Measurements from ENCODE around the gene VAMP2. TPM values are rescaled to one million over a fixed set of nuclear protein-coding genes. Genes with fewer than 3 reads are reported as not detected.

Gene VAMP2
- total and polyA plus RNA-seq, 7 experiments from 2014 or later = 75.0 to 256 (median 209) TPM

- no peaks in the 10 kb centered on the region for H3K9me3 ChIP-seq (ENCODE audit: control insufficient read depth in 2 of 3, low read length in 3 of 3)
- DNase-seq = peak in 1 of 9 donors; percentile 20
- H3K4me1 Mint-ChIP-seq = peaks cover 49 to 82% (median 73%) of the 10 kb centered on the region in 7 donors
- peak overlapping the region; percentile 95 for H3K4me3 ChIP-seq (ENCODE audit: low read length)
- H3K27me3 Mint-ChIP-seq = peaks cover 0 to 68% (median 35%) of the 10 kb centered on the region in 5 donors
- no peaks in the 10 kb centered on the region for H3K36me3 ChIP-seq (ENCODE audit: control insufficient read depth in 2 of 3, insufficient read depth in 3 of 3, low read length in 3 of 3)
- peaks cover 0 to 43% (median 0%) of the 10 kb centered on the region in 11 donors for H3K9me3 Mint-ChIP-seq
- H3K36me3 Mint-ChIP-seq = peaks cover 0 to 9% (median 0%) of the 10 kb centered on the region in 5 donors
- no peak overlapping the region for H3K27ac ChIP-seq (ENCODE audit: low read depth, low read length)
- H3K27ac Mint-ChIP-seq = peak overlapping the region in 5 of 9 donors; percentile 94 to 100 (median 99)
- peaks cover 58 to 60% of the 10 kb centered on the region in 2 donors for H3K4me1 ChIP-seq (ENCODE audit: control insufficient read depth in 2 of 2, insufficient read depth in 2 of 2, low read length in 2 of 2)
- no peak for ATAC-seq
- ChIA-PET CTCF (no interaction called here), POLR2A (interaction anchor here (0.7 to 3.9 kb wide), 3 partner anchors 36 to 103 kb away, joined by 3 to 28 read pairs (median 4); no protein-coding TSS in a partner anchor)
- peaks cover 0 to 6% of the 10 kb centered on the region in 2 donors for H3K27me3 ChIP-seq (ENCODE audit: control insufficient read depth in 2 of 2, insufficient read depth in 2 of 2, low read length in 2 of 2)
- intact Hi-C loops (cut with micrococcal nuclease) = no loop called here
- H3K4me3 Mint-ChIP-seq = peak overlapping the region; percentile 88 to 99 (median 93)
Observed at GRCh38 chr17:8121407-8121680, 41.4 kb downstream of the VAMP2 start.

DNA sequence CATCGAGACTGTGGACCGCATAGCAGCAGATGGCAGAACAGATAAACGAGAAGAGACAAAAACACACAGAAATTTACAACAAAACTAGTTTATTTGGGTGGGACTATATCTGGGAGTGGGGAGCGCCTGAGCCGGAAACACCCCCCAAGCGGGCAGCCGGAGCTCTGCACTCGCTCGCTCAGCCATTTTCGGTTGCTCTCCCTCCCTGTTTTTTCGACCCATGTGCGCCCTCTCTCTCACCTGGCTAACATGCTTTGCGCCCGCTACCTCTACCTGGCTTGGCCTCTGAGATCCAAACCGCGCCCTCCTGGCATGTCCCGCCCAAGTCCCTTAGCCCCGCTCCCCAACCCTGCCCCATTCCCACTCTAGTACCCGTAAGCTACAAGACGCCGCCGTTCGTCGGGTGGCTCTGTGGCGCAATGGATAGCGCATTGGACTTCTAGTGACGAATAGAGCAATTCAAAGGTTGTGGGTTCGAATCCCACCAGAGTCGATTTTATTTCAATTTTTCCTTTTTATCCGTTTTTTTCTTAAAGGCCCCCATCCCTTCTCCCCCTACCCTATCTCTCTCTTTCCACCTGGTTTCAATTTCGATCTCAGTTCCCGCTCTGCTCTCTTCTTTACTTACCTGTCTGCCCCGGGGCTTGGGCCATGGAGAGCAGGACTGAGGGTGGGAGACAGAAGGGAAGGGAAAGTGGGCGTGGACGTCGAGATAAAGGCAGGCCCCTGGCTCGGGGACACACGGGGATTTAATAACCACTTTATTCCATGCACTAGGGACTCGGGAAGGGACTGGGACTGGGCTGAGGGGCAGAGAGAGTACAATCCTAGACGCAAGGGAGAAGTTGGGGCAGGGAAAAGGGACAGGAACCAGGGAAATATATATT, 42.0 kb downstream of the VAMP2 start:
- H3K9me3 Mint-ChIP-seq = peaks cover 0 to 40% (median 0%) of the 10 kb centered on the region in 11 donors
- intact Hi-C loops (cut with micrococcal nuclease) = loop anchor here (1.0 kb wide), 4 partner anchors 18 to 180 kb away; no protein-coding TSS in a partner anchor
- ATAC-seq (peak; percentile 23), DNase-seq (peak in 3 of 9 donors; percentile 26 to 90 (median 74))
- H3K27me3 ChIP-seq (ENCODE audit: control insufficient read depth in 2 of 2, insufficient read depth in 2 of 2, low read length in 2 of 2) = peaks cover 0 to 6% of the 10 kb centered on the region in 2 donors
- peaks cover 2 to 74% (median 38%) of the 10 kb centered on the region in 5 donors for H3K27me3 Mint-ChIP-seq
- H3K4me3 Mint-ChIP-seq = peak overlapping the region; percentile 88 to 99 (median 93)
- H3K27ac ChIP-seq (ENCODE audit: low read depth, low read length) = no peak overlapping the region
- peaks cover 0 to 9% (median 0%) of the 10 kb centered on the region in 5 donors for H3K36me3 Mint-ChIP-seq
- H3K27ac Mint-ChIP-seq = peak overlapping the region; percentile 94 to 100 (median 99)
- POLR2A ChIA-PET = interaction anchor here (0.6 to 4.8 kb wide), 21 partner anchors 10 to 315 kb away, joined by 3 to 55 read pairs (median 11); partner anchors contain the start of genes BORCS6, CTC1, NDEL1 and SLC25A35
- peak overlapping the region; percentile 95 for H3K4me3 ChIP-seq (ENCODE audit: low read length)
- H3K4me1 Mint-ChIP-seq = peaks cover 43 to 77% (median 69%) of the 10 kb centered on the region in 7 donors
- H3K4me1 ChIP-seq (ENCODE audit: control insufficient read depth in 2 of 2, insufficient read depth in 2 of 2, low read length in 2 of 2) = peaks cover 58 to 60% of the 10 kb centered on the region in 2 donors
- H3K36me3 ChIP-seq (ENCODE audit: control insufficient read depth in 2 of 3, insufficient read depth in 3 of 3, low read length in 3 of 3) = no peaks in the 10 kb centered on the region
- CTCF ChIA-PET = interaction anchor here (0.7 to 13.2 kb wide), 12 partner anchors 12 to 180 kb away, joined by 3 to 248 read pairs (median 17); partner anchors contain the start of genes ALOX12B, BORCS6 and SLC25A35
- H3K9me3 ChIP-seq (ENCODE audit: control insufficient read depth in 2 of 3, low read length in 3 of 3) = no peaks in the 10 kb centered on the region

DNA sequence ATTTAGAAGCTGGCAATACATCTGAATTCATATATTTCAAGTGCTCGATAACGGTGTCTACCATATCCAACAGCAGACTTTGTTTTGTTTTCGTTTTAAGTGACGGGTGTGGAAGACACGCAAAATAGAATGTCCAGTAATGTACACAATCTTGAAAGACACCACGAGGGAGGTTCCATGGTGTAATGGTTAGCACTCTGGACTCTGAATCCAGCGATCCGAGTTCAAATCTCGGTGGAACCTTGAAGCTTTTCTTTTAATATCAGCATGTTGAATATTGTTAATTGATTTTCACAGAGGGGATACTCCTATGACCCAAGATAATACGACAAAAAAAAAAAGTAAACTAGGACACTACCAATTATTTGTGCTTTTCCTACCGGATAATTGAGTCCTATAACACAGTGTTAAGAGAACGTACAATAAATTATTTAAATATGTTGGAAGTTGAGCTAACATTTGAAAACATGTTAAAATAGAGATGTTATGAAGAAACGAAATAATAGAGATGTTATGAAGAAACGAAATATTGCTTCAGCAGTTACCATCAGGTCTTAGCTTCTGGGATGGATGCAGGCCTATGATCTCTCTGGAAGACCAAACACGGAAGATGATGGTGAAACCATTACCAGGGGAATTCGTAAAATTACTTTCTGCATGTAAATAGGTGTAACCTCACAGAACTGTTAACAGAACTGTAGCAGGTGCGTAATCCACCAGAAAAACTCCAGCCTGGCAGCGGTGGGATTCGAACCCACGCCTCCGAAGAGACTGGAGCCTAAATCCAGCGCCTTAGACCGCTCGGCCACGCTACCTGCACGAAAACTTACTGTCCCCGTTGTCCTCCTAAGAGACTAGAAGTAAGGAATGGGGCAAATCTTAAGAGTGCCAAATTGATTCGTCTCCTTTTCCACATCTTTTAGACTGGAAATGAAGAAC, 42.9 kb downstream of the VAMP2 start:
- no peaks in the 10 kb centered on the region for H3K36me3 ChIP-seq (ENCODE audit: control insufficient read depth in 2 of 3, insufficient read depth in 3 of 3, low read length in 3 of 3)
- POLR2A ChIA-PET = interaction anchor here (0.6 to 4.8 kb wide), 34 partner anchors 10 to 828 kb away, joined by 3 to 55 read pairs (median 6); partner anchors contain the start of genes BORCS6, CTC1, NAA38 and NDEL1
- Mint-ChIP-seq H3K27me3 (peaks cover 4 to 77% (median 45%) of the 10 kb centered on the region in 5 donors), H3K4me3 (peak overlapping the region; percentile 88 to 99 (median 93)), H3K9me3 (peaks cover 0 to 31% (median 0%) of the 10 kb centered on the region in 11 donors), H3K4me1 (peaks cover 35 to 68% (median 62%) of the 10 kb centered on the region in 7 donors), H3K27ac (peak overlapping the region; percentile 94 to 100 (median 99)), H3K36me3 (peaks cover 0 to 9% (median 0%) of the 10 kb centered on the region in 5 donors)
- DNase-seq = peak in 8 of 9 donors; percentile 89 to 94 (median 92)
- H3K27me3 ChIP-seq (ENCODE audit: control insufficient read depth in 2 of 2, insufficient read depth in 2 of 2, low read length in 2 of 2) = peaks cover 0 to 9% of the 10 kb centered on the region in 2 donors
- peak overlapping the region; percentile 64 for H3K27ac ChIP-seq (ENCODE audit: low read depth, low read length)
- peak overlapping the region; percentile 95 for H3K4me3 ChIP-seq (ENCODE audit: low read length)
- ATAC-seq = peak; percentile 71
- no peaks in the 10 kb centered on the region for H3K9me3 ChIP-seq (ENCODE audit: control insufficient read depth in 2 of 3, low read length in 3 of 3)
- intact Hi-C loops (cut with micrococcal nuclease) = loop anchor here (1.0 to 2.0 kb wide), 17 partner anchors 18 to 433 kb away; partner anchors contain the start of genes SLC25A35 (in 2 of the 2), KDM6B (in 1 of the 2), RPL26 (in 1 of the 2) and TP53 (in 1 of the 2)
- CTCF ChIA-PET = interaction anchor here (0.7 to 13.2 kb wide), 25 partner anchors 7 to 181 kb away, joined by 3 to 248 read pairs (median 6); partner anchors contain the start of genes ALOX12B, BORCS6 and SLC25A35
- peaks cover 52 to 54% of the 10 kb centered on the region in 2 donors for H3K4me1 ChIP-seq (ENCODE audit: control insufficient read depth in 2 of 2, insufficient read depth in 2 of 2, low read length in 2 of 2)

DNA sequence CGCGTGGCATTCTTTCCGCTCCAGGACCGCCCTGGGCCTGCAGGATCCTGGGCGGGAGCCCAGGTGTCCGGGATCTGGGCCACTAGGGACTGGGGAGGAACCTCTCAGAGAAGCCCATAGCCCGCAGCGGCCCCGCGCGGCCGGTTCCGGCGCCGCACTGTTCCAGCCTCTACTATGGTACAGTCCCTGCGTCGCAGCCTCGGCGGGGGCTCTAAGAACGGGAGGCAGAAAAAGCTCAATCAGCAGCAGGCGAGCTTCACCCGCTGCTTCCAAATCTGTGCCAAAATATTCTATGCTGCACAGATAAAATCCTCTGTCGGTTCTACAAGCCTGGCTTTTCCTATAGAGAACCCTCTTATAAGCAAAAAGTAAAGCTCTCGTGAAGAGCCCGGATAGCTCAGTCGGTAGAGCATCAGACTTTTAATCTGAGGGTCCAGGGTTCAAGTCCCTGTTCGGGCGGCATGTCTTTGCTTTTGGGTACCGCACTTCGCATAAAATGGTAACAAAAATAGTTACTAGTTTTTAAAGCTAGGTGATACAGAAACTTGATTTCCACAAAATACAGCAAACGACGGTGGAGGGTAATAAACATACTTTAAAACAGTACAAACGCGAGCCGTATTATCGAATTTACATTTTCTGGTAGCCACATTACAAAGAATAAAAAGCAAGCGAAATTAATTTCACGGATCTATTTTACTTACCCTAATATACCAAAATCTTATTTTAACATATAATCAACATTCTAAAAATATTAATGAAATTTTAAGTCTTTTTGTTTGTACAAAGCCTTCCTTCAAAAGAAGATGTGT, 43.8 kb downstream of the VAMP2 start:
- H3K36me3 ChIP-seq (ENCODE audit: control insufficient read depth in 2 of 3, insufficient read depth in 3 of 3, low read length in 3 of 3) = no peaks in the 10 kb centered on the region
- intact Hi-C loops (cut with micrococcal nuclease) = loop anchor here (1.0 to 2.0 kb wide), 20 partner anchors 9 to 432 kb away; partner anchors contain the start of genes SLC25A35 (in 2 of the 2), KDM6B (in 1 of the 2), NAA38 (in 1 of the 2) and RPL26 (in 1 of the 2)
- H3K4me1 Mint-ChIP-seq = peaks cover 27 to 61% (median 53%) of the 10 kb centered on the region in 7 donors
- peaks cover 0 to 9% (median 0%) of the 10 kb centered on the region in 5 donors for H3K36me3 Mint-ChIP-seq
- H3K9me3 ChIP-seq (ENCODE audit: control insufficient read depth in 2 of 3, low read length in 3 of 3) = no peaks in the 10 kb centered on the region
- peaks cover 44 to 46% of the 10 kb centered on the region in 2 donors for H3K4me1 ChIP-seq (ENCODE audit: control insufficient read depth in 2 of 2, insufficient read depth in 2 of 2, low read length in 2 of 2)
- peaks cover 9 to 77% (median 45%) of the 10 kb centered on the region in 5 donors for H3K27me3 Mint-ChIP-seq
- peaks cover 0 to 12% of the 10 kb centered on the region in 2 donors for H3K27me3 ChIP-seq (ENCODE audit: control insufficient read depth in 2 of 2, insufficient read depth in 2 of 2, low read length in 2 of 2)
- H3K9me3 Mint-ChIP-seq = peaks cover 0 to 26% (median 0%) of the 10 kb centered on the region in 11 donors
- ChIA-PET POLR2A (interaction anchor here (0.6 to 4.8 kb wide), 28 partner anchors 9 to 829 kb away, joined by 3 to 55 read pairs (median 6); partner anchors contain the start of genes BORCS6, CTC1, NAA38 and NDEL1), CTCF (interaction anchor here (0.6 to 13.2 kb wide), 26 partner anchors 8 to 182 kb away, joined by 3 to 248 read pairs (median 6); partner anchors contain the start of genes ALOX12B, BORCS6 and SLC25A35)
- peak overlapping the region; percentile 95 for H3K4me3 ChIP-seq (ENCODE audit: low read length)
- peak overlapping the region; percentile 88 to 99 (median 94) for H3K4me3 Mint-ChIP-seq
- H3K27ac Mint-ChIP-seq = peak overlapping the region; percentile 94 to 100 (median 99)
- ATAC-seq (peak; percentile 76), DNase-seq (peak; percentile 78 to 92 (median 90))
- peak overlapping the region; percentile 64 for H3K27ac ChIP-seq (ENCODE audit: low read depth, low read length)
